GM12872 (cell line): ENCODE results near the gene ZNF618.

ENCODE experiments used
- TF ChIP-seq, protein P1 (sequence below): IDR thresholded peaks from 3 replicates; pipeline ENCODE4 v1.5.1; 2011; ENCODE audit warnings: low read depth, mild to moderate bottlenecking, low read length, moderate library complexity; ENCODE audit not compliant: insufficient read depth

The ZNF618 gene

GRCh38 chr9:114049441-114050225, 173.5 kb downstream of the ZNF618 start:
- TF ChIP-seq, protein P1, sequence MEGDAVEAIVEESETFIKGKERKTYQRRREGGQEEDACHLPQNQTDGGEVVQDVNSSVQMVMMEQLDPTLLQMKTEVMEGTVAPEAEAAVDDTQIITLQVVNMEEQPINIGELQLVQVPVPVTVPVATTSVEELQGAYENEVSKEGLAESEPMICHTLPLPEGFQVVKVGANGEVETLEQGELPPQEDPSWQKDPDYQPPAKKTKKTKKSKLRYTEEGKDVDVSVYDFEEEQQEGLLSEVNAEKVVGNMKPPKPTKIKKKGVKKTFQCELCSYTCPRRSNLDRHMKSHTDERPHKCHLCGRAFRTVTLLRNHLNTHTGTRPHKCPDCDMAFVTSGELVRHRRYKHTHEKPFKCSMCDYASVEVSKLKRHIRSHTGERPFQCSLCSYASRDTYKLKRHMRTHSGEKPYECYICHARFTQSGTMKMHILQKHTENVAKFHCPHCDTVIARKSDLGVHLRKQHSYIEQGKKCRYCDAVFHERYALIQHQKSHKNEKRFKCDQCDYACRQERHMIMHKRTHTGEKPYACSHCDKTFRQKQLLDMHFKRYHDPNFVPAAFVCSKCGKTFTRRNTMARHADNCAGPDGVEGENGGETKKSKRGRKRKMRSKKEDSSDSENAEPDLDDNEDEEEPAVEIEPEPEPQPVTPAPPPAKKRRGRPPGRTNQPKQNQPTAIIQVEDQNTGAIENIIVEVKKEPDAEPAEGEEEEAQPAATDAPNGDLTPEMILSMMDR: no peak

- TF ChIP-seq, protein P1: no peak
These were observed 174.1 kb downstream of the ZNF618 start for GRCh38 chr9:114050226-114050568.

- TF ChIP-seq, protein P1: no peak
These were observed 174.5 kb downstream of the ZNF618 start for GRCh38 chr9:114050646-114051045.

DNA sequence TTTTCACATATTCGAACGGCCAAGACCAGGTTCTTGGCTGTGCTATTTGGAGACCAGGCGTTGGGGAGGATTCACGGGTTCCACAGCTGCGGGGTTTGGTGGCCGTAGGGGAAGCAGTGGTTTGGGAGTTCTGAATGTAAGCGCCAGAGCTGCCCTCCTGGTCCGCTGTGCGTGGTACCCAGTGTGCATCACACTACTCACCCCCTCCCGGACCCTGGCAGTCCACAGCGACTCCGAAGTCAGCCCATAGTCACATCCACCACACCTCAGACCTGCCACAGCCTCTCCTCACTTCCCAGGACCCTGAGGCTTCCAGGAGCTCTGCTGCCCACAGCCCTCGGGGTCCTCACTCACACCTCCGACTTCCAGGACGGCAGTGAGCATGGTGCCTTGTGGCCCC, 175.2 kb downstream of the ZNF618 start:
- TF ChIP-seq, protein P1: no peak

- TF ChIP-seq, protein P1: no peak
These were observed 175.6 kb downstream of the ZNF618 start for GRCh38 chr9:114051706-114052105.

DNA sequence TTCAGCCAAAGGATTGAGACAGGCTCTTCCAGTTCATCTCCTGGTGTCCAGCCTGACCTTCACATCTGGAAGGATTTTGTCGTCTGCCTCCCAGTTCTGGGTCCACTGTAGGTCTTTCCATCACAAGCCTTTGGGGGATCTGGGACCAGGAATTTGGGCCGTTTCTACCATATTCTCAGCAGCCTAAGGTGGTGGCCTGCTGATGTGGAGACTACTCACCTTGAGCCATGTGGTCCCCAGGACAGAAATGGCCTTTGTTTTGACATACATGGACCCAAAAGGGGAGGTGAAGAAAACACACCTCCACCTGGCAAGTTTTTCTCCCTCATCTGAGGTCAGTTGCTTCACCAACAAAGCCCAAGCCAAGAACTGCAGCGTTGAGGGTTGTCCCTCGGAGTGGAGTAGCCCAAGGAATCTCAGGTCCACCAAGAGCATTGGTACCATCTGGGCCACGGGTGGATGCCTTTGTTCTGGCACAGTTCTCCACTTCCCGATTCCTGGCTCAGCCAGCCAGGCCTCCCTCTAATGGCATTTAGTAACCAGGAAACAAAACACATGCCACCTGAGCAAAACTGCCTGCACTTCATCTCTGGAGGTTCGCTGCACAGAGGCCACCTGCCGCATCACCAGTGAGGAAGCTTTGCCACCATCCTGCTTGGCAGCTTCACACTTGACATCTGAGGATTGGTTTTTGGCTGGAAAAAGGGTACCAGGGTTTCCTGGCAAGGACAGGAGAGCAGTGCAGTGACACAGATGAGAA, 177.3 kb downstream of the ZNF618 start:
- TF ChIP-seq, protein P1: no peak

DNA sequence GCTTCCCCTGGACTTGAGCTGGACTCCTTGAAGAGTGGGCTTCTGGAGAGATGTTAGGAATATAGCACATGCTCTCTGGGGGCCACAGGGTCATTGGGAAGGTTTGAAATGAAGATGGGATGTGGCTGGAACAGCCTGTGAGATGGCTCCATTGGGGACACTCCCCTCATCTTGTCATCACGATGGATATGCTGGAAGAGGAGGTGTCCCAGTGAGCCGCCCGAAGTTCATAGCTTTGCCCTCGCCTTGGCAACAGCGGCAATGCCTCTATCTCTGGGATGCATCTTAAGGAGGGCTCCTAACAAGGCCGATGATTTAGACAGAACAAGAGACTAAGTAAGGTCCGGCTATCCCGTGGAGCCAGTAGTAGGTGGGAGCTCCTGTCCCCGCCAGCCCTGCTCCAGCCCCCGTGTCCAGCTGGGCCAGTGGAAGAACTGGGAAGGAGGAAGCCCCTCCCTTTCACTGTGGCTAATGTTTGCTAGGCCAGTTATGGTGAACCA, 178.1 kb downstream of the ZNF618 start:
- TF ChIP-seq, protein P1: no peak
